H1 (cell line): ENCODE measurements around the gene METTL21A.

Experiments used
- CBX5 ChIP-seq: fragments of 300-800, 300-1000 bp; sonication (generic); IDR thresholded peaks from 2 replicates; pipeline ENCODE4 v1.7.1; 2016; ENCODE audit warnings: antibody characterized with exemption, low read length, low read depth
- EGR1 ChIP-seq: IDR thresholded peaks from 2 replicates; pipeline ENCODE4 v1.6.1; 2011; ENCODE audit warnings: low read depth, low read length, borderline replicate concordance
- EP300 ChIP-seq, 2 experiments: IDR thresholded peaks; 1 replicate in 1 of 2; 2 replicates in 1 of 2; pipeline ENCODE4 v1.6.1; 2011 to 2012; ENCODE audit warnings: low read depth in 2 of 2, low read length in 2 of 2, mild to moderate bottlenecking in 2 of 2, borderline replicate concordance in 1 of 2, inconsistent platforms in 1 of 2, moderate library complexity in 1 of 2
- JUND ChIP-seq: IDR thresholded peaks from 2 replicates; pipeline ENCODE4 v1.6.1; 2011; ENCODE audit warnings: mild to moderate bottlenecking, improper control_type of control experiment, low read length
- POLR2A ChIP-seq, 2 experiments: IDR thresholded peaks; 1 replicate in 1 of 2; 2 replicates in 1 of 2; pipeline ENCODE4 v1.6.1; 2011; ENCODE audit warnings: low read depth in 2 of 2, low read length in 2 of 2, mild to moderate bottlenecking in 2 of 2; ENCODE audit errors: control extremely low read depth in 1 of 2
- POLR2AphosphoS5 ChIP-seq: IDR thresholded peaks from 2 replicates; pipeline ENCODE4 v1.6.1; 2011; ENCODE audit warnings: low read depth, low read length
- RBBP5 ChIP-seq: IDR thresholded peaks from 2 replicates; pipeline ENCODE4 v1.7.1; 2012; ENCODE audit warnings: low read depth, mild to moderate bottlenecking, inconsistent platforms, low read length, moderate library complexity, borderline replicate concordance
- SP4 ChIP-seq: IDR thresholded peaks from 2 replicates; pipeline ENCODE4 v1.6.1; 2012; ENCODE audit warnings: low read length, inconsistent platforms
- TAF1 ChIP-seq: IDR thresholded peaks from 2 replicates; pipeline ENCODE4 v1.6.1; 2011; ENCODE audit warnings: mild to moderate bottlenecking, low read depth, low read length
- YY1 ChIP-seq: IDR thresholded peaks from 2 replicates; pipeline ENCODE4 v1.6.1; 2011; ENCODE audit warnings: low read depth, mild to moderate bottlenecking, low read length
- TF ChIP-seq, protein P1 (sequence below): IDR thresholded peaks from 2 replicates; pipeline ENCODE4 v1.6.1; 2012; ENCODE audit warnings: low read length, inconsistent platforms
- TF ChIP-seq, protein P2 (sequence below), 3 experiments: IDR thresholded peaks; 1 replicate in 2 of 3; 2 replicates in 1 of 3; pipeline versions ENCODE4 v1.5.1 to v1.6.1; 2011; ENCODE audit warnings: low read length in 3 of 3, mild to moderate bottlenecking in 3 of 3, inconsistent platforms in 2 of 3, low read depth in 1 of 3, moderate library complexity in 1 of 3; ENCODE audit not compliant: insufficient read depth in 1 of 3; ENCODE audit errors: control extremely low read depth in 1 of 3
- TF ChIP-seq, protein P3 (sequence below): IDR thresholded peaks from 2 replicates; pipeline ENCODE4 v1.6.1; 2012; ENCODE audit warnings: inconsistent platforms

DNA sequence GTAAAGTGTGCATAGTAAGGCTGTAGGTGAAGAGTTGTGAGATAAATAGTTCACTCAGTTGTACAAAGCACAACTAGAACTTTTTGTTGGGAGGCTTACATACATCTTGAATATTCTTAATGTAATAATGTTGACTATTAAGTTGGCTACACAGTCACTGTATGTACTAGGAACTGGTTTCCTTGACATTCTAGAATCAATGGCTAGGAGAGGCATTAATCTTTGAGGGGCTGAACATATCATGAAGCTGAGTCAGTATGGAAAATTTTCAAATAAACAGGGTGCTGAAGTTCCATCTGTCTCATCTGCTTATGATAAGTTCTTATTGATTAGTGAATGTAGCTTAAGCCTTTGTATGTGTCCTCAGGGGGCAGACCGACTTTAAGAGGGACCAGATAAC, 23.4 kb downstream of the METTL21A start:
- TF ChIP-seq POLR2A (IDR thresholded peaks at IDR 0.05; ENCODE audit: control extremely low read depth in 1 of 2, low read depth in 2 of 2, low read length in 2 of 2) (no peak), TAF1 (no peak), RBBP5 (no peak), POLR2AphosphoS5 (no peak), EGR1 (no peak), CBX5 (no peak), EP300 (IDR thresholded peaks at IDR 0.05; ENCODE audit: borderline replicate concordance in 1 of 2, low read depth in 2 of 2, low read length in 2 of 2) (no peak), YY1 (no peak), SP4 (no peak), JUND (no peak)
- TF ChIP-seq, protein P1, sequence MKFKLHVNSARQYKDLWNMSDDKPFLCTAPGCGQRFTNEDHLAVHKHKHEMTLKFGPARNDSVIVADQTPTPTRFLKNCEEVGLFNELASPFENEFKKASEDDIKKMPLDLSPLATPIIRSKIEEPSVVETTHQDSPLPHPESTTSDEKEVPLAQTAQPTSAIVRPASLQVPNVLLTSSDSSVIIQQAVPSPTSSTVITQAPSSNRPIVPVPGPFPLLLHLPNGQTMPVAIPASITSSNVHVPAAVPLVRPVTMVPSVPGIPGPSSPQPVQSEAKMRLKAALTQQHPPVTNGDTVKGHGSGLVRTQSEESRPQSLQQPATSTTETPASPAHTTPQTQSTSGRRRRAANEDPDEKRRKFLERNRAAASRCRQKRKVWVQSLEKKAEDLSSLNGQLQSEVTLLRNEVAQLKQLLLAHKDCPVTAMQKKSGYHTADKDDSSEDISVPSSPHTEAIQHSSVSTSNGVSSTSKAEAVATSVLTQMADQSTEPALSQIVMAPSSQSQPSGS, result no peak
- TF ChIP-seq, protein P2, sequence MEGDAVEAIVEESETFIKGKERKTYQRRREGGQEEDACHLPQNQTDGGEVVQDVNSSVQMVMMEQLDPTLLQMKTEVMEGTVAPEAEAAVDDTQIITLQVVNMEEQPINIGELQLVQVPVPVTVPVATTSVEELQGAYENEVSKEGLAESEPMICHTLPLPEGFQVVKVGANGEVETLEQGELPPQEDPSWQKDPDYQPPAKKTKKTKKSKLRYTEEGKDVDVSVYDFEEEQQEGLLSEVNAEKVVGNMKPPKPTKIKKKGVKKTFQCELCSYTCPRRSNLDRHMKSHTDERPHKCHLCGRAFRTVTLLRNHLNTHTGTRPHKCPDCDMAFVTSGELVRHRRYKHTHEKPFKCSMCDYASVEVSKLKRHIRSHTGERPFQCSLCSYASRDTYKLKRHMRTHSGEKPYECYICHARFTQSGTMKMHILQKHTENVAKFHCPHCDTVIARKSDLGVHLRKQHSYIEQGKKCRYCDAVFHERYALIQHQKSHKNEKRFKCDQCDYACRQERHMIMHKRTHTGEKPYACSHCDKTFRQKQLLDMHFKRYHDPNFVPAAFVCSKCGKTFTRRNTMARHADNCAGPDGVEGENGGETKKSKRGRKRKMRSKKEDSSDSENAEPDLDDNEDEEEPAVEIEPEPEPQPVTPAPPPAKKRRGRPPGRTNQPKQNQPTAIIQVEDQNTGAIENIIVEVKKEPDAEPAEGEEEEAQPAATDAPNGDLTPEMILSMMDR (IDR thresholded peaks at IDR 0.05; ENCODE audit: control extremely low read depth in 1 of 3, insufficient read depth in 1 of 3, low read depth in 1 of 3, low read length in 3 of 3), result no peak
- TF ChIP-seq, protein P3, sequence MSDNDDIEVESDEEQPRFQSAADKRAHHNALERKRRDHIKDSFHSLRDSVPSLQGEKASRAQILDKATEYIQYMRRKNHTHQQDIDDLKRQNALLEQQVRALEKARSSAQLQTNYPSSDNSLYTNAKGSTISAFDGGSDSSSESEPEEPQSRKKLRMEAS, result no peak
